Lung microvascular endothelial cell (primary cell): Measurements from ENCODE around the gene ZNF268. TPM values are rescaled to one million over a fixed set of nuclear protein-coding genes. Genes with fewer than 3 reads are reported as not detected.
"Not testable (repeated sequence)": the region's sequence is repeated elsewhere in the genome, so short reads cannot be mapped to it uniquely, and the experiment has no call there.

Experiments used
- DNase-seq, 2 donors: peaks; one replicate each; pipeline versions ENCODE4 v3.0.0 to v3.0.0-alpha.2; 2010; ENCODE audit warnings: low read depth in 2 of 2
- total RNA-seq: library from RNA; depleted of rRNA; stranded (reverse); fragments of >200 nt; gene quantifications from 2 replicates; pipeline ENCODE4 v1.2.1, GENCODE V29; 2014

The ZNF268 gene
- total RNA-seq, 1 donor from 2014 or later, result 31.5 TPM

GRCh38 chr12:133226690-133227089, 45.4 kb downstream of the ZNF268 start:
- no peak for DNase-seq

- no peak for DNase-seq
Measured at GRCh38 chr12:133227281-133227852, 46.1 kb downstream of the ZNF268 start.

GRCh38 chr12:133231001-133231400, 49.7 kb downstream of the ZNF268 start:
- DNase-seq, result no peak

- no peak for DNase-seq
Measured at GRCh38 chr12:133233006-133233405, 51.7 kb downstream of the ZNF268 start.

- no peak for DNase-seq
Measured at GRCh38 chr12:133233993-133234564, 52.8 kb downstream of the ZNF268 start.

- DNase-seq, result no peak
Measured at GRCh38 chr12:133234971-133235370, 53.7 kb downstream of the ZNF268 start.

GRCh38 chr12:133235401-133236112, 54.3 kb downstream of the ZNF268 start, which contains the start of gene ANHX:
ANHX (minus strand) TSS chr12:133235877; CDS start chr12:133234356, 1,521 bp downstream.
- DNase-seq, result no peak

GRCh38 chr12:133236144-133236543, 54.8 kb downstream of the ZNF268 start:
- DNase-seq, result no peak

GRCh38 chr12:133236556-133236955, 55.3 kb downstream of the ZNF268 start:
- no peak for DNase-seq

- DNase-seq, result no peak
Measured at GRCh38 chr12:133251732-133252131, 70.4 kb downstream of the ZNF268 start.

GRCh38 chr12:133255833-133256232, 74.5 kb downstream of the ZNF268 start:
- not testable (repeated sequence) for DNase-seq

GRCh38 chr12:133256321-133256720, 75.0 kb downstream of the ZNF268 start:
- DNase-seq, result no peak

- DNase-seq, result no peak
Measured at GRCh38 chr12:133264173-133264572, 82.9 kb downstream of the ZNF268 start.

Other genes starting within 250 kb of the ZNF268 start
- gene ZNF605, start 225.2 kb upstream of the ZNF268 start, total RNA-seq, result 2.4 and 3.8 TPM in 2 replicates
- gene ZNF26, start 195.1 kb upstream of the ZNF268 start, total RNA-seq, result 4.6 and 9.9 TPM in 2 replicates
- gene ZNF84, start 144.0 kb upstream of the ZNF268 start, total RNA-seq, result 12.9 and 23.4 TPM in 2 replicates
- 32.0 and 43.8 TPM in 2 replicates for gene ZNF140, start 100.6 kb upstream of the ZNF268 start, total RNA-seq
- gene ZNF891, start 51.2 kb upstream of the ZNF268 start, total RNA-seq, result 0.22 and 0.60 TPM in 2 replicates
- gene ZNF10, start 50.9 kb upstream of the ZNF268 start, total RNA-seq, result 4.8 and 8.5 TPM in 2 replicates
- gene ANHX, start 54.4 kb downstream of the ZNF268 start, total RNA-seq, result not detected in 2 replicates